Endometrium (tissue), 2 donors: ENCODE results near the gene RAD51B.
"Not testable (repeated sequence)": the region's sequence is repeated elsewhere in the genome, so short reads cannot be mapped to it uniquely, and the experiment has no call there.

Source experiments
- FAIRE-seq: peaks from 2 replicates; lab custom pipeline; 2012; peaks lifted over from hg19 to GRCh38; lab: Jason Lieb, UNC
- donor health status: control.
- donor health status: control.

RAD51B gene

GRCh38 chr14:68028075-68028474 lies 208.5 kb downstream of the RAD51B start:
- FAIRE-seq = no peak

GRCh38 chr14:68031011-68031410 lies 211.4 kb downstream of the RAD51B start:
- not testable (repeated sequence) for FAIRE-seq

GRCh38 chr14:68032154-68032553 lies 212.6 kb downstream of the RAD51B start:
- no peak for FAIRE-seq

- no peak for FAIRE-seq
Observed at GRCh38 chr14:68033336-68033932, 213.9 kb downstream of the RAD51B start.

GRCh38 chr14:68034896-68035295 lies 215.3 kb downstream of the RAD51B start:
- no peak for FAIRE-seq

GRCh38 chr14:68036202-68036601 lies 216.6 kb downstream of the RAD51B start:
- no peak for FAIRE-seq

GRCh38 chr14:68039593-68039992 lies 220.0 kb downstream of the RAD51B start:
- FAIRE-seq = no peak

- no peak for FAIRE-seq
Observed at GRCh38 chr14:68040633-68041369, 221.2 kb downstream of the RAD51B start.

GRCh38 chr14:68041876-68042354 lies 222.3 kb downstream of the RAD51B start:
- no peak for FAIRE-seq

GRCh38 chr14:68042586-68043210 lies 223.1 kb downstream of the RAD51B start:
- peak; percentile 79 for FAIRE-seq

- no peak for FAIRE-seq
Observed at GRCh38 chr14:68043752-68044151, 224.2 kb downstream of the RAD51B start.

- FAIRE-seq = peak; percentile 51
Observed at GRCh38 chr14:68047906-68048305, 228.3 kb downstream of the RAD51B start.

GRCh38 chr14:68048815-68049214 lies 229.2 kb downstream of the RAD51B start:
- not testable (repeated sequence) for FAIRE-seq

- FAIRE-seq = no peak
Observed at GRCh38 chr14:68050177-68050576, 230.6 kb downstream of the RAD51B start.

- FAIRE-seq = peak; percentile 77
Observed at GRCh38 chr14:68051146-68051545, 231.6 kb downstream of the RAD51B start.

- FAIRE-seq = no peak
Observed at GRCh38 chr14:68060198-68060597, 240.6 kb downstream of the RAD51B start.

GRCh38 chr14:68062651-68063050 lies 243.1 kb downstream of the RAD51B start:
- FAIRE-seq = no peak

GRCh38 chr14:68065322-68065721 lies 245.7 kb downstream of the RAD51B start:
- FAIRE-seq = no peak

GRCh38 chr14:68074765-68075381 lies 255.3 kb downstream of the RAD51B start:
- no peak for FAIRE-seq

- FAIRE-seq = no peak
Observed at GRCh38 chr14:68075382-68076029, 255.9 kb downstream of the RAD51B start.

GRCh38 chr14:68076451-68076850 lies 256.9 kb downstream of the RAD51B start:
- no peak for FAIRE-seq
